K562 (cell line): ENCODE measurements around the gene TMEM234. TPM values are rescaled to one million over a fixed set of nuclear protein-coding genes. Genes with fewer than 3 reads are reported as not detected.

Experiments
- ATAC-seq: fragments of 200-7000 bp; cut with Tn5 transposase; 3 replicates; pipeline ENCODE4 v1.9.1; 2020; ENCODE audit warnings: moderate library complexity
- BruUV-seq: library from RNA; stranded (reverse); fragments of 400-500 nt; replicated peaks from 2 replicates; lab custom pipeline; 2021; lab: Mats Ljungman, UMichigan
- CTCF ChIA-PET: fragments of 300-600 bp; formaldehyde crosslinking; extraction: SDS; loops from one replicate; lab custom pipeline; 2021; ENCODE audit warnings: low intra/inter-chr PET ratio; lab: Yijun Ruan, JAX
- POLR2A ChIA-PET: fragments of 300-600, 350-650 bp; sonication (Branson Sonifier 250); formaldehyde crosslinking; extraction: SDS; loops from one replicate; lab custom pipeline; 2021; ENCODE audit warnings: antibody characterized with exemption, inconsistent platforms; lab: Yijun Ruan, JAX
- DNase-seq, 4 experiments: peaks; one replicate each; pipeline versions ENCODE4 v3.0.0 to v3.0.0-alpha.2; 2011 to 2018; ENCODE audit warnings: low spot score in 3 of 4, mixed read lengths in 3 of 4; ENCODE audit errors: extremely low read depth in 1 of 4
- FAIRE-seq: peaks from 2 replicates; lab custom pipeline; 2011; peaks lifted over from hg19 to GRCh38; lab: Jason Lieb, UNC
- H2AFZ ChIP-seq: 2 replicates; pipeline ENCODE4 v1.6.0; 2011; ENCODE audit warnings: low read depth, low read length, control low read depth, inconsistent platforms
- H3K27ac ChIP-seq: fragments of 200-600 bp; 3 replicates; pipeline ENCODE4 v1.8.0; 2011; ENCODE audit warnings: low read depth, mild to moderate bottlenecking, control low read depth, inconsistent platforms, low read length, moderate library complexity, mixed read lengths; ENCODE audit errors: extremely low read depth
- H3K27me3 ChIP-seq, 2 experiments: fragments of 300-600 bp in 1 of 2; 2 replicates in 1 of 2; 3 replicates in 1 of 2; pipeline versions ENCODE4 v1.6.0 to v1.8.0; 2011; ENCODE audit warnings: inconsistent platforms in 2 of 2, low read length in 2 of 2, mild to moderate bottlenecking in 1 of 2, mixed read lengths in 1 of 2, moderate library complexity in 1 of 2; ENCODE audit not compliant: control insufficient read depth in 2 of 2, insufficient read depth in 2 of 2
- H3K36me3 ChIP-seq: fragments of 300-600 bp; 3 replicates; pipeline ENCODE4 v1.8.0; 2011; ENCODE audit warnings: mild to moderate bottlenecking, low read length, inconsistent platforms; ENCODE audit not compliant: control insufficient read depth, insufficient read depth
- H3K4me1 ChIP-seq, 2 experiments: fragments of 200-600 bp in 1 of 2; replicated peaks in 1 of 2; 2 replicates in 1 of 2; 3 replicates in 1 of 2; pipeline versions ENCODE4 v1.5.1 to v1.8.0; 2011; ENCODE audit warnings: inconsistent platforms in 2 of 2, low read length in 2 of 2, mild to moderate bottlenecking in 1 of 2, mixed read lengths in 1 of 2, moderate library complexity in 1 of 2; ENCODE audit not compliant: control insufficient read depth in 2 of 2, insufficient read depth in 2 of 2
- H3K4me2 ChIP-seq: 2 replicates; pipeline ENCODE4 v1.6.1; 2011; ENCODE audit warnings: low read length, control low read depth, inconsistent platforms, mixed read lengths; ENCODE audit not compliant: insufficient read depth
- H3K4me3 ChIP-seq: fragments of 200-600 bp; sonication (generic), shearing (Covaris generic); 2 replicates; pipeline ENCODE4 v1.5.1; 2016; ENCODE audit warnings: control low read depth, inconsistent platforms
- H3K79me2 ChIP-seq: fragments of 200-600 bp; 3 replicates; pipeline ENCODE4 v1.8.0; 2011; ENCODE audit warnings: low read length, inconsistent platforms; ENCODE audit not compliant: control insufficient read depth, insufficient read depth
- H3K9ac ChIP-seq, 2 experiments: 2 replicates each; pipeline versions ENCODE4 v1.6.0 to v1.6.1; 2011; ENCODE audit warnings: low read depth in 2 of 2, low read length in 2 of 2, control low read depth in 1 of 2, inconsistent platforms in 1 of 2, mild to moderate bottlenecking in 1 of 2, mixed read lengths in 1 of 2; ENCODE audit not compliant: insufficient read depth in 1 of 2
- H3K9me1 ChIP-seq: one replicate; pipeline ENCODE4 v1.6.0; 2011; ENCODE audit warnings: inconsistent platforms, mild to moderate bottlenecking, low read length, moderate library complexity; ENCODE audit not compliant: control insufficient read depth, insufficient read depth
- H3K9me3 ChIP-seq: replicated peaks from 2 replicates; pipeline ENCODE4 v1.5.1; 2011; ENCODE audit warnings: low read depth, low read length, inconsistent platforms; ENCODE audit not compliant: control insufficient read depth, insufficient read depth
- H4K20me1 ChIP-seq: replicated peaks from 2 replicates; pipeline ENCODE4 v1.6.1; 2011; ENCODE audit warnings: low read length, inconsistent platforms, mixed read lengths; ENCODE audit not compliant: control insufficient read depth, insufficient read depth
- CHD2 ChIP-seq: IDR thresholded peaks from 2 replicates; pipeline ENCODE4 v1.6.1; 2011; ENCODE audit warnings: low read depth, low read length
- E2F8 ChIP-seq: fragments of 450-650 bp; IDR thresholded peaks from 2 replicates; pipeline ENCODE4 v1.7.1; 2018; ENCODE audit warnings: mild to moderate bottlenecking, low read depth; ENCODE audit not compliant: partially characterized antibody
- L3MBTL2 ChIP-seq: fragments of 450-650 bp; IDR thresholded peaks from 2 replicates; pipeline ENCODE4 v1.6.1; 2016; ENCODE audit warnings: mild to moderate bottlenecking, moderate library complexity
- MAX ChIP-seq: sonication (generic); formaldehyde crosslinking; IDR thresholded peaks from 2 replicates; pipeline ENCODE4 v1.9.0; 2022; ENCODE audit warnings: mild to moderate bottlenecking, missing genetic modification reagents
- NCOA4 ChIP-seq: fragments of 450-650 bp; IDR thresholded peaks from 2 replicates; pipeline ENCODE4 v1.6.1; 2018; ENCODE audit warnings: mild to moderate bottlenecking; ENCODE audit not compliant: partially characterized antibody
- NELFE ChIP-seq: IDR thresholded peaks from 2 replicates; pipeline ENCODE4 v1.6.1; 2011; ENCODE audit warnings: mild to moderate bottlenecking; ENCODE audit not compliant: insufficient read depth, insufficient read length
- NFIX ChIP-seq: fragments of 250-450 bp; sonication (Bioruptor Pico); IDR thresholded peaks from 2 replicates; pipeline ENCODE4 v1.4.0; 2020; ENCODE audit warnings: low read depth, mild to moderate bottlenecking, moderate library complexity
- POLR2AphosphoS2 ChIP-seq: IDR thresholded peaks from 2 replicates; pipeline ENCODE4 v1.6.1; 2012; ENCODE audit warnings: low read length, improper control_type of control experiment
- RBFOX2 ChIP-seq: fragments of 200-400 bp; formaldehyde crosslinking; IDR thresholded peaks from 2 replicates; pipeline ENCODE4 v1.6.1; 2017; ENCODE audit warnings: low read depth, mild to moderate bottlenecking, low read length, moderate library complexity
- SNIP1 ChIP-seq: fragments of 450-650 bp; IDR thresholded peaks from 2 replicates; pipeline ENCODE4 v1.7.1; 2017; ENCODE audit warnings: low read depth, mild to moderate bottlenecking
- SNRNP70 ChIP-seq: fragments of 200-400 bp; formaldehyde crosslinking; optimal IDR thresholded peaks from 2 replicates; pipeline ENCODE3; 2017; ENCODE audit warnings: low read depth, low read length
- USF1 ChIP-seq: sonication (generic); formaldehyde crosslinking; IDR thresholded peaks from 2 replicates; pipeline ENCODE4 v1.9.0; 2022; ENCODE audit warnings: mild to moderate bottlenecking, missing genetic modification reagents
- ZBTB12 ChIP-seq: fragments of 250-450 bp; sonication (Bioruptor Pico); IDR thresholded peaks from 2 replicates; pipeline ENCODE4 v1.4.0; 2020
- ZBTB8A ChIP-seq: fragments of 450-650 bp; IDR thresholded peaks from 2 replicates; pipeline ENCODE4 v1.6.1; 2018; ENCODE audit warnings: mild to moderate bottlenecking, moderate library complexity; ENCODE audit not compliant: partially characterized antibody
- ZC3H8 ChIP-seq: fragments of 450-650 bp; IDR thresholded peaks from 2 replicates; pipeline ENCODE4 v1.6.1; 2017
- ZNF175 ChIP-seq: fragments of 200-800 bp; sonication (Bioruptor generic); IDR thresholded peaks from 2 replicates; pipeline ENCODE4 v1.6.1; 2016; ENCODE audit warnings: low read depth, mild to moderate bottlenecking, missing genetic modification characterization, missing compliant biosample characterization
- ZNF324 ChIP-seq: fragments of 250-450 bp; sonication (Bioruptor Pico); IDR thresholded peaks from 2 replicates; pipeline ENCODE4 v1.4.0; 2020; ENCODE audit warnings: mild to moderate bottlenecking
- ZNF668 ChIP-seq: fragments of 250-450 bp; sonication (Bioruptor Pico); IDR thresholded peaks from 2 replicates; pipeline ENCODE4 v1.8.0; 2022; ENCODE audit warnings: mild to moderate bottlenecking, inconsistent platforms
- WGBS: fragments of 100-300 bp; shearing (Covaris generic); methylation state at CpG from one replicate; pipeline ENCODE4 v1.1.6; 2016; ENCODE audit warnings: low coverage, mixed read lengths; ENCODE audit not compliant: insufficient coverage; ENCODE audit errors: missing lambda C conversion rate; 5-methylcytosine and 5-hydroxymethylcytosine counted together
- in situ Hi-C: fragments of 300-500 bp; cut with MboI; formaldehyde crosslinking; loops from 4 replicates; pipeline ENCODE4 v1.15.0; 2018; ENCODE audit warnings: inconsistent platforms, mixed read lengths
- intact Hi-C: fragments of 100-400 bp; cut with micrococcal nuclease; formaldehyde crosslinking; loops from 2 replicates; pipeline ENCODE4 v1.14.2; 2022
- polyA plus RNA-seq, 8 experiments: library from polyadenylated mRNA; depleted of rRNA in 4 of 8; stranded (reverse) in 5 of 8; unstranded in 3 of 8; fragments of >200 nt; fragmentation: Nextera tagmentation in 2 of 8; fragmentation: Illumina TruSeq in 1 of 8; extraction: Ambion mirVana in 2 of 8; extraction: Trizol in 1 of 8; gene quantifications; 2 replicates each; pipeline versions ENCODE4 v1.2.1 to v1.2.3, GENCODE V29; 2011 to 2014; ENCODE audit warnings: inconsistent platforms in 1 of 8, missing spikeins in 1 of 8
- total RNA-seq, 7 experiments: library from RNA; depleted of rRNA in 6 of 7; stranded (reverse); fragments of >200 nt in 6 of 7; fragmentation: Illumina TruSeq in 2 of 7; extraction: Trizol in 2 of 7; gene quantifications; 2 replicates each; pipeline versions ENCODE4 v1.2.1 to v1.2.3, GENCODE V29; 2011 to 2021; ENCODE audit warnings: low replicate concordance in 1 of 7

Gene TMEM234
- total and polyA plus RNA-seq, 9 of the 15 experiments (the other 6 are each of a cell fraction or from before 2014, with no cell fraction given) = 5.0 to 12.9 (median 7.6) TPM

- no peak within 1 kb of the TSS for H3K27ac ChIP-seq
- TF ChIP-seq CHD2 (no peak), ZBTB8A (no peak), MAX (CRISPR knock-in tag) (0 out of 2 replicates have a peak, but pooled peaks have one; percentile 26), L3MBTL2 (no peak), NFIX (no peak), ZNF324 (no peak), NCOA4 (no peak), RBFOX2 (peak; percentile 45; the same call in 1 of the 2 replicates), SNRNP70 (no peak), SNIP1 (no peak), POLR2AphosphoS2 (0 out of 2 replicates have a peak, but pooled peaks have one; percentile 31), NELFE (no peak), E2F8 (no peak), ZC3H8 (no peak), ZBTB12 (CRISPR knock-in tag) (no peak), ZNF175 (CRISPR knock-in tag) (no peak), ZNF668 (CRISPR knock-in tag) (no peak), USF1 (CRISPR knock-in tag) (0 out of 2 replicates have a peak, but pooled peaks have one; percentile 9)
These were observed 13.2 kb downstream of the TMEM234 start, which contains the start of gene DCDC2B for GRCh38 chr1:32208891-32209328. TSS of gene DCDC2B (plus strand) at chr1:32209089. CDS start at chr1:32209094, 5 bp downstream.

More at GRCh38 chr1:32208891-32209328, 13.2 kb downstream of the TMEM234 start, which contains the start of gene DCDC2B:
- Histone ChIP-seq H3K9me3 (no peaks in the 10 kb centered on the region), H3K4me3 (no peak within 1 kb of the TSS), H3K4me2 (no peak within 1 kb of the TSS), H3K27me3 (no peaks in the 10 kb centered on the region), H2AFZ (no peak within 1 kb of the TSS), H3K36me3 (peaks cover 28% of the 10 kb centered on the region; the same call in 2 of the 3 replicates), H3K9ac (peak within 1 kb of the TSS in 1 of 2 experiments; percentile 62; a peak in 2 of 4 replicates), H3K9me1 (peaks cover 4% of the 10 kb centered on the region), H3K79me2 (peaks cover 13% of the 10 kb centered on the region), H4K20me1 (no peaks in the 10 kb centered on the region), H3K4me1 (peaks cover 10 to 28% of the 10 kb centered on the region in 2 experiments; a peak in 4 of 5 replicates)
- intact Hi-C loops = loop anchor here (5.0 kb wide), 1 partner anchor 38 kb away; the partner anchor contains the start of gene FAM167B
- no peak; the same call in 1 of the 3 replicates for ATAC-seq
- FAIRE-seq = peak; percentile 66
- ChIA-PET POLR2A (interaction anchor here (0.5 to 7.8 kb wide), 7 partner anchors 8 to 126 kb away, joined by 3 to 80 read pairs (median 5); partner anchors contain the start of gene CCDC28B), CTCF (no interaction called here)
- DNase-seq = peak in 1 of 4 experiments; percentile 57
- in situ Hi-C loops = no loop called here
- WGBS = 80% methylated on average over 5 of the region's 5 CpGs
- no TSS peak for BruUV-seq
